Measurements from ENCODE around the gene GAS2L1. TPM values are rescaled to one million over a fixed set of nuclear protein-coding genes. Genes with fewer than 3 reads are reported as not detected.

The GAS2L1 gene
- total RNA-seq, 1 experiment from 2014 or later, result 8.0 TPM

DNA sequence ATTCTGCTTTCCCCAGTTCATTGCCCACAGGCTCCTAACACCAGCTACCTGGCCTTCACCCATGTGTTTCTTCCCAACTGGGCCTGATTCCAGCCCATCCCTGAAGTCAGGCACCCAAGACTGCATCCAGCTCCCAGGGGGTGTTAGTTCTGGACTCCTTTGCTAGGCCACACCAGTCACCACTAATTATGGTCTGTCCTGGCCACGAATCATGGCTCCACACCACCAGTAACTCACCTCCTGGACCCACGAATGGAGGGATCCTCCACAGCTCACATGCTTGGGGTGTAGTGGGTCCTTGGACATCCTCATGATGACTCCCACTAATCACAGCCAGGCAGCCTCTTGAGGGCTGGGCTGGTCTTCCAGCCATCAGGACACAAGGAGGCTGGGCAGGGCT lies 12.6 kb downstream of the GAS2L1 start:
- H3T11ph ChIP-seq (ENCODE audit: low read length), result no peak overlapping the region
- H3K23ac ChIP-seq (ENCODE audit: insufficient read length, low read depth, low read length), result no peak overlapping the region
- no peak overlapping the region for H4K91ac ChIP-seq (ENCODE audit: insufficient read length, low read depth, low read length)
- H3K4me1 ChIP-seq (ENCODE audit: insufficient read depth, low read length), result no peaks in the 10 kb centered on the region
- H2AK5ac ChIP-seq (ENCODE audit: insufficient read length, low read length), result no peak overlapping the region
- no peak overlapping the region for H3K27ac ChIP-seq (ENCODE audit: insufficient read length, low read depth, low read length)
- no peak overlapping the region for H3K4me3 Mint-ChIP-seq
- peaks cover 0 to 2% (median 0%) of the 10 kb centered on the region in 3 experiments; a peak in 1 of 7 replicates for H3K36me3 Mint-ChIP-seq (ENCODE audit: insufficient read depth in 1 of 3, low read depth in 3 of 3)
- H2BK120ac ChIP-seq (ENCODE audit: low read depth, low read length, poor library complexity, severe bottlenecking), result no peak overlapping the region
- H3K9me3 Mint-ChIP-seq, result peaks cover 3 to 9% of the 10 kb centered on the region in 2 experiments; a peak in 3 of 5 replicates
- peaks cover 4% of the 10 kb centered on the region for H3K23me2 ChIP-seq (ENCODE audit: insufficient read length, low read depth, low read length, poor library complexity, severe bottlenecking)
- DNase-seq, result no peak
- no peak overlapping the region for H4K8ac ChIP-seq (replicated peaks; ENCODE audit: insufficient read length, low read depth, low read length)
- H2BK5ac ChIP-seq (ENCODE audit: insufficient read length, low read length), result no peak overlapping the region
- H3K27me3 ChIP-seq (ENCODE audit: insufficient read depth, low read length), result peaks cover 26% of the 10 kb centered on the region
- peaks cover 7% of the 10 kb centered on the region in 2 experiments for H3K4me1 Mint-ChIP-seq
- no peak overlapping the region for H3K4me2 ChIP-seq (ENCODE audit: insufficient read depth, insufficient read length, low read length)
- H2AFZ ChIP-seq (ENCODE audit: low read length), result no peak overlapping the region
- H3K79me1 ChIP-seq (ENCODE audit: insufficient read depth, low read depth, low read length, poor library complexity, severe bottlenecking), result no peaks in the 10 kb centered on the region
- no peak overlapping the region for H4K5ac ChIP-seq (ENCODE audit: insufficient read length, low read depth, low read length)
- H2BK20ac ChIP-seq (ENCODE audit: low read depth, low read length, poor library complexity, severe bottlenecking), result no peak overlapping the region
- H3K27me3 Mint-ChIP-seq (ENCODE audit: low read depth), result peaks cover 38% of the 10 kb centered on the region
- WGBS (ENCODE audit: extremely low coverage, insufficient read length, low lambda C conversion rate), result no CpG with 5 or more reads among the region's 2 CpGs
- no peak overlapping the region for H3K56ac ChIP-seq (ENCODE audit: insufficient read length, low read depth, low read length)
- H3K9ac ChIP-seq (ENCODE audit: extremely low read depth, insufficient read length, low read length), result no peak overlapping the region
- H2BK12ac ChIP-seq (ENCODE audit: insufficient read length, low read depth, low read length), result no peak overlapping the region
- H4K20me1 ChIP-seq (ENCODE audit: control insufficient read depth, insufficient read depth, insufficient read length), result no peaks in the 10 kb centered on the region
- H3K27ac Mint-ChIP-seq, result no peak overlapping the region; a peak in 1 of 7 replicates
- no peak overlapping the region for H3K14ac ChIP-seq (ENCODE audit: insufficient read depth, low read length)
- no peaks in the 10 kb centered on the region for H3K79me2 ChIP-seq (ENCODE audit: insufficient read depth, low read length)
- no peaks in the 10 kb centered on the region for H3K9me3 ChIP-seq (ENCODE audit: control insufficient read depth, low read depth, low read length)
- H3K18ac ChIP-seq (ENCODE audit: insufficient read length, low read depth, low read length), result no peak overlapping the region
- TF ChIP-seq, protein P1, sequence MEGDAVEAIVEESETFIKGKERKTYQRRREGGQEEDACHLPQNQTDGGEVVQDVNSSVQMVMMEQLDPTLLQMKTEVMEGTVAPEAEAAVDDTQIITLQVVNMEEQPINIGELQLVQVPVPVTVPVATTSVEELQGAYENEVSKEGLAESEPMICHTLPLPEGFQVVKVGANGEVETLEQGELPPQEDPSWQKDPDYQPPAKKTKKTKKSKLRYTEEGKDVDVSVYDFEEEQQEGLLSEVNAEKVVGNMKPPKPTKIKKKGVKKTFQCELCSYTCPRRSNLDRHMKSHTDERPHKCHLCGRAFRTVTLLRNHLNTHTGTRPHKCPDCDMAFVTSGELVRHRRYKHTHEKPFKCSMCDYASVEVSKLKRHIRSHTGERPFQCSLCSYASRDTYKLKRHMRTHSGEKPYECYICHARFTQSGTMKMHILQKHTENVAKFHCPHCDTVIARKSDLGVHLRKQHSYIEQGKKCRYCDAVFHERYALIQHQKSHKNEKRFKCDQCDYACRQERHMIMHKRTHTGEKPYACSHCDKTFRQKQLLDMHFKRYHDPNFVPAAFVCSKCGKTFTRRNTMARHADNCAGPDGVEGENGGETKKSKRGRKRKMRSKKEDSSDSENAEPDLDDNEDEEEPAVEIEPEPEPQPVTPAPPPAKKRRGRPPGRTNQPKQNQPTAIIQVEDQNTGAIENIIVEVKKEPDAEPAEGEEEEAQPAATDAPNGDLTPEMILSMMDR (conservative IDR thresholded peaks at IDR 0.05), result no peak
- H3K4ac ChIP-seq (ENCODE audit: low read depth, low read length), result no peak overlapping the region
- no peak overlapping the region for H2BK15ac ChIP-seq (ENCODE audit: low read depth, low read length)
